GM23248 (cell line): ENCODE data around the gene ZBTB45.

Experiments
- EZH2 ChIP-seq: fragments of 200-600 bp; sonication (generic); IDR thresholded peaks from 2 replicates; pipeline ENCODE4 v1.6.1; 2018; ENCODE audit warnings: antibody characterized with exemption, mild to moderate bottlenecking; ENCODE audit not compliant: insufficient read depth, poor library complexity, severe bottlenecking
- EZH2phosphoT487 ChIP-seq: fragments of 200-600 bp; sonication (generic); IDR thresholded peaks from 2 replicates; pipeline ENCODE4 v1.6.1; 2018; ENCODE audit warnings: antibody characterized with exemption, moderate library complexity, mild to moderate bottlenecking, low read depth; ENCODE audit not compliant: insufficient read depth

- no peak for TF ChIP-seq EZH2
- TF ChIP-seq EZH2phosphoT487: no peak
Observed at GRCh38 chr19:58556622-58557220, 37.1 kb upstream of the ZBTB45 start.
